GM12878 (cell line): ENCODE measurements around the gene DIP2B. TPM values are rescaled to one million over a fixed set of nuclear protein-coding genes. Genes with fewer than 3 reads are reported as not detected.

ENCODE experiments used
- ATAC-seq: fragments of 200-7000 bp; cut with Tn5 transposase; 3 replicates; pipeline ENCODE4 v1.9.1; 2020; ENCODE audit warnings: mild to moderate bottlenecking, moderate library complexity
- BruUV-seq: library from RNA; stranded (reverse); fragments of 400-500 nt; replicated peaks from 2 replicates; lab custom pipeline; 2021; lab: Mats Ljungman, UMichigan
- CTCF ChIA-PET: fragments of 300-600 bp; sonication (Branson Sonifier 250); formaldehyde crosslinking; extraction: SDS; loops from one replicate; lab custom pipeline; 2021; ENCODE audit warnings: inconsistent platforms; lab: Yijun Ruan, JAX
- POLR2A ChIA-PET: fragments of 350-600 bp; formaldehyde crosslinking; extraction: SDS; loops from one replicate; lab custom pipeline; 2021; ENCODE audit warnings: inconsistent platforms; lab: Charles Lee
- RAD21 ChIA-PET: fragments of 300-600 bp; sonication (Branson Sonifier 250); formaldehyde crosslinking; loops from one replicate; lab custom pipeline; 2023; ENCODE audit warnings: antibody characterized with exemption; ENCODE audit not compliant: unreplicated experiment; lab: Charles Lee
- SMC1A ChIA-PET: fragments of 300-600 bp; sonication (Branson Sonifier 250); formaldehyde crosslinking; loops from one replicate; lab custom pipeline; 2023; ENCODE audit not compliant: unreplicated experiment, uncharacterized antibody; lab: Charles Lee
- DNase-seq: peaks from one replicate; pipeline ENCODE4 v3.0.0-alpha.2; 2011; ENCODE audit warnings: low read depth, low spot score
- FAIRE-seq: peaks from 3 replicates; lab custom pipeline; 2011; peaks lifted over from hg19 to GRCh38; lab: Jason Lieb, UNC
- H2AFZ ChIP-seq: 2 replicates; pipeline ENCODE4 v1.6.0; 2011; ENCODE audit warnings: low read depth, low read length, control low read depth; ENCODE audit not compliant: control insufficient read depth
- H3K27ac ChIP-seq: 2 replicates; pipeline ENCODE4 v1.5.1; 2011; ENCODE audit warnings: control low read depth; ENCODE audit not compliant: control insufficient read depth, insufficient read depth
- H3K27me3 ChIP-seq, 2 experiments: replicated peaks in 1 of 2; 2 replicates each; pipeline versions ENCODE4 v1.6.0 to v1.6.1; 2011; ENCODE audit warnings: low read length in 1 of 2; ENCODE audit not compliant: control insufficient read depth in 2 of 2, insufficient read depth in 2 of 2
- H3K36me3 ChIP-seq, 2 experiments: 2 replicates each; pipeline ENCODE4 v1.5.1; 2011; ENCODE audit warnings: low read length in 1 of 2; ENCODE audit not compliant: control insufficient read depth in 2 of 2, insufficient read depth in 2 of 2
- H3K4me1 ChIP-seq: 2 replicates; pipeline ENCODE4 v1.6.1; 2011; ENCODE audit warnings: mild to moderate bottlenecking, low read length, moderate library complexity, mixed read lengths; ENCODE audit not compliant: control insufficient read depth, insufficient read depth
- H3K4me2 ChIP-seq: 2 replicates; pipeline ENCODE4 v1.6.0; 2011; ENCODE audit warnings: control low read depth; ENCODE audit not compliant: control insufficient read depth, insufficient read depth
- H3K4me3 ChIP-seq: fragments of 200-600 bp; sonication (generic); 2 replicates; pipeline ENCODE4 v1.5.1; 2016
- H3K79me2 ChIP-seq: 2 replicates; pipeline ENCODE4 v1.6.0; 2011; ENCODE audit warnings: low read length; ENCODE audit not compliant: control insufficient read depth, insufficient read depth
- H3K9ac ChIP-seq: 2 replicates; pipeline ENCODE4 v1.8.0; 2011; ENCODE audit warnings: low read length, control low read depth, mixed read lengths; ENCODE audit not compliant: control insufficient read depth, insufficient read depth
- H3K9me3 ChIP-seq: replicated peaks from 3 replicates; pipeline ENCODE4 v1.5.1; 2011; ENCODE audit warnings: mild to moderate bottlenecking, low read length; ENCODE audit not compliant: control insufficient read depth, insufficient read depth
- H4K20me1 ChIP-seq: 2 replicates; pipeline ENCODE4 v1.6.0; 2011; ENCODE audit not compliant: control insufficient read depth, insufficient read depth
- ESRRA ChIP-seq: IDR thresholded peaks from 2 replicates; pipeline ENCODE4 v1.6.1; 2012; ENCODE audit warnings: mild to moderate bottlenecking, low read length, improper control_type of control experiment
- SPI1 ChIP-seq: IDR thresholded peaks from 2 replicates; pipeline ENCODE4 v1.6.1; 2011; ENCODE audit warnings: low read depth, mild to moderate bottlenecking, low read length, moderate library complexity, borderline replicate concordance; ENCODE audit not compliant: insufficient read depth
- YY1 ChIP-seq: IDR thresholded peaks from 2 replicates; pipeline ENCODE4 v1.6.1; 2011; ENCODE audit warnings: low read depth, mild to moderate bottlenecking, low read length
- WGBS: methylation state at CpG from one replicate; pipeline ENCODE4 v1.1.6; 2016; ENCODE audit warnings: low lambda C conversion rate; ENCODE audit not compliant: insufficient replicate concordance, insufficient coverage; ENCODE audit errors: missing lambda C conversion rate; 5-methylcytosine and 5-hydroxymethylcytosine counted together
- in situ Hi-C: fragments of 300-500 bp; cut with MboI; formaldehyde crosslinking; loops from 9 replicates; pipeline ENCODE4 v1.14.3; 2018; ENCODE audit warnings: mixed read lengths
- intact Hi-C: fragments of 100-400 bp; cut with micrococcal nuclease; formaldehyde crosslinking; loops from one replicate; pipeline ENCODE4 v1.14.2; 2022; ENCODE audit not compliant: unreplicated experiment
- polyA plus RNA-seq, 11 experiments: library from polyadenylated mRNA; depleted of rRNA in 4 of 11; unstranded in 6 of 11; stranded (reverse) in 5 of 11; fragments of >200 nt; fragmentation: Nextera tagmentation in 4 of 11; fragmentation: Illumina TruSeq in 1 of 11; extraction: Ambion mirVana in 4 of 11; extraction: Trizol in 1 of 11; gene quantifications; 1 replicate in 1 of 11; 2 replicates in 10 of 11; pipeline versions ENCODE4 v1.2.1 to v1.2.3, GENCODE V29; 2011 to 2016; ENCODE audit warnings: inconsistent platforms in 2 of 11, missing spikeins in 2 of 11, low read depth in 1 of 11
- total RNA-seq, 4 experiments: library from RNA; depleted of rRNA in 3 of 4; stranded (reverse); fragments of >200 nt in 3 of 4; fragmentation: Illumina TruSeq in 1 of 4; extraction: Trizol in 1 of 4; gene quantifications; 2 replicates each; pipeline versions ENCODE4 v1.2.1 to v1.2.3, GENCODE V29; 2013 to 2021
- TF ChIP-seq, protein P1 (sequence below): fragments of 450-650 bp; IDR thresholded peaks from 2 replicates; pipeline ENCODE4 v1.6.1; 2017; ENCODE audit warnings: mild to moderate bottlenecking, low read depth, inconsistent platforms; ENCODE audit not compliant: poor library complexity, severe bottlenecking
- TF ChIP-seq, protein P2 (sequence below): IDR thresholded peaks from 2 replicates; pipeline ENCODE4 v1.6.1; 2011; ENCODE audit warnings: low read depth, low read length, improper control_type of control experiment, borderline replicate concordance
- TF ChIP-seq, protein P3 (sequence below): fragments of 450-650 bp; formaldehyde crosslinking; IDR thresholded peaks from 2 replicates; pipeline ENCODE4 v1.4.0; 2020; ENCODE audit warnings: mild to moderate bottlenecking, moderate library complexity
- TF ChIP-seq, protein P4 (sequence below): fragments of 450-650 bp; IDR thresholded peaks from 2 replicates; pipeline ENCODE4 v1.6.1; 2017; ENCODE audit warnings: antibody characterized with exemption, mild to moderate bottlenecking, moderate library complexity
- TF ChIP-seq, protein P5 (sequence below): fragments of 450-650 bp; IDR thresholded peaks from 2 replicates; pipeline ENCODE4 v1.6.1; 2017; ENCODE audit warnings: mild to moderate bottlenecking

DIP2B gene
- total and polyA plus RNA-seq, 10 of the 15 experiments (the other 5 are each of a cell fraction or from before 2014, with no cell fraction given): 4.5 to 30.0 (median 18.6) TPM

DNA sequence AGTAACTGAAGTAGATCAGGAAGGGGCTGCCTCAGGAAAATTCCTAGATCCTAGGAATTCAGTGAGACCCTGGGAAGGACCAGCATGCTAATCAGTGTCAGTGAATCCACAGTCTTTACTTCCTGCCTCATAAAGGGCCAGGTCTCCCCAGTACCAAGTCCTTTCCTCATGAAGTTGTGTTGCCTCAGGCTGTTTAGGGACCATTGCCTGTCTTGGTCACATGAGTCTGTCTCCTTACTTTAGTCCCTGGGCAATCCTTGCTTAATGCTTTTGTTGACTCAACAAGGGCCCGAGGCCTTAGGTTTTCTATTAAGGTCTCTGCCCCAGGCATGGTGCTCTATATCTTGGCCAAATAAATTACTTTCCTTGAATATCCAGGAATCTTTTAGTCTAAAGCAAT, 243.0 kb downstream of the DIP2B start (continued):
- TF ChIP-seq, protein P1, sequence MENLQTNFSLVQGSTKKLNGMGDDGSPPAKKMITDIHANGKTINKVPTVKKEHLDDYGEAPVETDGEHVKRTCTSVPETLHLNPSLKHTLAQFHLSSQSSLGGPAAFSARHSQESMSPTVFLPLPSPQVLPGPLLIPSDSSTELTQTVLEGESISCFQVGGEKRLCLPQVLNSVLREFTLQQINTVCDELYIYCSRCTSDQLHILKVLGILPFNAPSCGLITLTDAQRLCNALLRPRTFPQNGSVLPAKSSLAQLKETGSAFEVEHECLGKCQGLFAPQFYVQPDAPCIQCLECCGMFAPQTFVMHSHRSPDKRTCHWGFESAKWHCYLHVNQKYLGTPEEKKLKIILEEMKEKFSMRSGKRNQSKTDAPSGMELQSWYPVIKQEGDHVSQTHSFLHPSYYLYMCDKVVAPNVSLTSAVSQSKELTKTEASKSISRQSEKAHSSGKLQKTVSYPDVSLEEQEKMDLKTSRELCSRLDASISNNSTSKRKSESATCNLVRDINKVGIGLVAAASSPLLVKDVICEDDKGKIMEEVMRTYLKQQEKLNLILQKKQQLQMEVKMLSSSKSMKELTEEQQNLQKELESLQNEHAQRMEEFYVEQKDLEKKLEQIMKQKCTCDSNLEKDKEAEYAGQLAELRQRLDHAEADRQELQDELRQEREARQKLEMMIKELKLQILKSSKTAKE: no peak
- TF ChIP-seq, protein P2, sequence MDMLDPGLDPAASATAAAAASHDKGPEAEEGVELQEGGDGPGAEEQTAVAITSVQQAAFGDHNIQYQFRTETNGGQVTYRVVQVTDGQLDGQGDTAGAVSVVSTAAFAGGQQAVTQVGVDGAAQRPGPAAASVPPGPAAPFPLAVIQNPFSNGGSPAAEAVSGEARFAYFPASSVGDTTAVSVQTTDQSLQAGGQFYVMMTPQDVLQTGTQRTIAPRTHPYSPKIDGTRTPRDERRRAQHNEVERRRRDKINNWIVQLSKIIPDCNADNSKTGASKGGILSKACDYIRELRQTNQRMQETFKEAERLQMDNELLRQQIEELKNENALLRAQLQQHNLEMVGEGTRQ: no peak
- no peak for TF ChIP-seq SPI1

DNA sequence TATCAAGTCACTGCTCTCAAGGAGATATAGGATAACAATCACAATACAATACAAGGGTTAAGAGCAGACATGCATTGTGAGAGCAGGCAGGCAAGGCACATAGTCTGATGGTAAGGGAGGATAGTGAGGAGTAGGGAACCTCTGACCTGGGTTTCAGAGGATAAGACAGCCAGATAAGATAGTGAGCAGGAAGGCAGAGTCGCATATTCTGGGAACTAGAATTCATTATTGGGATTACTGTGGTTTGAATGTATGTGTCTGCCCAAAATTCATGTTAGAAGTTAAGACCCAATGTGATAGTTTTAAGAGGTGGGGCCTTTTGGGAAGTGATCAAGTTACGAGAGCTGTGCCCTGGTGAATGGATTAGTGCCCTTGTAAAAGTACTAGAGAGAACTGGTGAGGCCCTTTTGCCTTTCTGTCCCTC, 244.7 kb downstream of the DIP2B start:
- CTCF ChIA-PET: interaction anchor here (1.4 kb wide), 1 partner anchor 12 kb away, joined by 3 read pairs; no protein-coding TSS in a partner anchor
- in situ Hi-C loops: no loop called here
- TF ChIP-seq, protein P3, sequence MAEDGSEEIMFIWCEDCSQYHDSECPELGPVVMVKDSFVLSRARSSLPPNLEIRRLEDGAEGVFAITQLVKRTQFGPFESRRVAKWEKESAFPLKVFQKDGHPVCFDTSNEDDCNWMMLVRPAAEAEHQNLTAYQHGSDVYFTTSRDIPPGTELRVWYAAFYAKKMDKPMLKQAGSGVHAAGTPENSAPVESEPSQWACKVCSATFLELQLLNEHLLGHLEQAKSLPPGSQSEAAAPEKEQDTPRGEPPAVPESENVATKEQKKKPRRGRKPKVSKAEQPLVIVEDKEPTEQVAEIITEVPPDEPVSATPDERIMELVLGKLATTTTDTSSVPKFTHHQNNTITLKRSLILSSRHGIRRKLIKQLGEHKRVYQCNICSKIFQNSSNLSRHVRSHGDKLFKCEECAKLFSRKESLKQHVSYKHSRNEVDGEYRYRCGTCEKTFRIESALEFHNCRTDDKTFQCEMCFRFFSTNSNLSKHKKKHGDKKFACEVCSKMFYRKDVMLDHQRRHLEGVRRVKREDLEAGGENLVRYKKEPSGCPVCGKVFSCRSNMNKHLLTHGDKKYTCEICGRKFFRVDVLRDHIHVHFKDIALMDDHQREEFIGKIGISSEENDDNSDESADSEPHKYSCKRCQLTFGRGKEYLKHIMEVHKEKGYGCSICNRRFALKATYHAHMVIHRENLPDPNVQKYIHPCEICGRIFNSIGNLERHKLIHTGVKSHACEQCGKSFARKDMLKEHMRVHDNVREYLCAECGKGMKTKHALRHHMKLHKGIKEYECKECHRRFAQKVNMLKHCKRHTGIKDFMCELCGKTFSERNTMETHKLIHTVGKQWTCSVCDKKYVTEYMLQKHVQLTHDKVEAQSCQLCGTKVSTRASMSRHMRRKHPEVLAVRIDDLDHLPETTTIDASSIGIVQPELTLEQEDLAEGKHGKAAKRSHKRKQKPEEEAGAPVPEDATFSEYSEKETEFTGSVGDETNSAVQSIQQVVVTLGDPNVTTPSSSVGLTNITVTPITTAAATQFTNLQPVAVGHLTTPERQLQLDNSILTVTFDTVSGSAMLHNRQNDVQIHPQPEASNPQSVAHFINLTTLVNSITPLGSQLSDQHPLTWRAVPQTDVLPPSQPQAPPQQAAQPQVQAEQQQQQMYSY (CRISPR knock-in tag): no peak
- TF ChIP-seq ESRRA (no peak), YY1 (no peak)
- TF ChIP-seq, protein P4, sequence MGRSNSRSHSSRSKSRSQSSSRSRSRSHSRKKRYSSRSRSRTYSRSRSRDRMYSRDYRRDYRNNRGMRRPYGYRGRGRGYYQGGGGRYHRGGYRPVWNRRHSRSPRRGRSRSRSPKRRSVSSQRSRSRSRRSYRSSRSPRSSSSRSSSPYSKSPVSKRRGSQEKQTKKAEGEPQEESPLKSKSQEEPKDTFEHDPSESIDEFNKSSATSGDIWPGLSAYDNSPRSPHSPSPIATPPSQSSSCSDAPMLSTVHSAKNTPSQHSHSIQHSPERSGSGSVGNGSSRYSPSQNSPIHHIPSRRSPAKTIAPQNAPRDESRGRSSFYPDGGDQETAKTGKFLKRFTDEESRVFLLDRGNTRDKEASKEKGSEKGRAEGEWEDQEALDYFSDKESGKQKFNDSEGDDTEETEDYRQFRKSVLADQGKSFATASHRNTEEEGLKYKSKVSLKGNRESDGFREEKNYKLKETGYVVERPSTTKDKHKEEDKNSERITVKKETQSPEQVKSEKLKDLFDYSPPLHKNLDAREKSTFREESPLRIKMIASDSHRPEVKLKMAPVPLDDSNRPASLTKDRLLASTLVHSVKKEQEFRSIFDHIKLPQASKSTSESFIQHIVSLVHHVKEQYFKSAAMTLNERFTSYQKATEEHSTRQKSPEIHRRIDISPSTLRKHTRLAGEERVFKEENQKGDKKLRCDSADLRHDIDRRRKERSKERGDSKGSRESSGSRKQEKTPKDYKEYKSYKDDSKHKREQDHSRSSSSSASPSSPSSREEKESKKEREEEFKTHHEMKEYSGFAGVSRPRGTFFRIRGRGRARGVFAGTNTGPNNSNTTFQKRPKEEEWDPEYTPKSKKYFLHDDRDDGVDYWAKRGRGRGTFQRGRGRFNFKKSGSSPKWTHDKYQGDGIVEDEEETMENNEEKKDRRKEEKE: no peak
- TF ChIP-seq, protein P5, sequence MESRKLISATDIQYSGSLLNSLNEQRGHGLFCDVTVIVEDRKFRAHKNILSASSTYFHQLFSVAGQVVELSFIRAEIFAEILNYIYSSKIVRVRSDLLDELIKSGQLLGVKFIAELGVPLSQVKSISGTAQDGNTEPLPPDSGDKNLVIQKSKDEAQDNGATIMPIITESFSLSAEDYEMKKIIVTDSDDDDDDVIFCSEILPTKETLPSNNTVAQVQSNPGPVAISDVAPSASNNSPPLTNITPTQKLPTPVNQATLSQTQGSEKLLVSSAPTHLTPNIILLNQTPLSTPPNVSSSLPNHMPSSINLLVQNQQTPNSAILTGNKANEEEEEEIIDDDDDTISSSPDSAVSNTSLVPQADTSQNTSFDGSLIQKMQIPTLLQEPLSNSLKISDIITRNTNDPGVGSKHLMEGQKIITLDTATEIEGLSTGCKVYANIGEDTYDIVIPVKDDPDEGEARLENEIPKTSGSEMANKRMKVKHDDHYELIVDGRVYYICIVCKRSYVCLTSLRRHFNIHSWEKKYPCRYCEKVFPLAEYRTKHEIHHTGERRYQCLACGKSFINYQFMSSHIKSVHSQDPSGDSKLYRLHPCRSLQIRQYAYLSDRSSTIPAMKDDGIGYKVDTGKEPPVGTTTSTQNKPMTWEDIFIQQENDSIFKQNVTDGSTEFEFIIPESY: no peak

More for the DNA sequence above, 244.7 kb downstream of the DIP2B start:
- Histone ChIP-seq H3K4me2 (no peak overlapping the region), H2AFZ (no peak overlapping the region), H4K20me1 (no peaks in the 10 kb centered on the region), H3K9ac (no peak overlapping the region), H3K36me3 (peaks cover 0 to 19% of the 10 kb centered on the region in 2 experiments; a peak in 3 of 4 replicates), H3K27me3 (no peaks in the 10 kb centered on the region), H3K79me2 (no peaks in the 10 kb centered on the region), H3K4me3 (no peak overlapping the region), H3K27ac (no peak overlapping the region), H3K9me3 (no peaks in the 10 kb centered on the region), H3K4me1 (no peaks in the 10 kb centered on the region)
- intact Hi-C loops: no loop called here
- BruUV-seq: no TSS peak
- FAIRE-seq (no peak), ATAC-seq (no peak), DNase-seq (no peak)
- POLR2A ChIA-PET: no interaction called here
- RAD21 ChIA-PET: no interaction called here
- SMC1A ChIA-PET: interaction anchor here (0.7 kb wide), 1 partner anchor 9 kb away, joined by 3 read pairs; no protein-coding TSS in a partner anchor
- WGBS: 94% methylated on average over 2 of the region's 2 CpGs
